ENCODE data around the gene ADGRE1. TPM values are rescaled to one million over a fixed set of nuclear protein-coding genes. Genes with fewer than 3 reads are reported as not detected.

Gene ADGRE1
- total RNA-seq, 1 donor from 2014 or later, result 1.8 TPM

- intact Hi-C loops (cut with micrococcal nuclease), result loop anchor here (10.0 kb wide), 1 partner anchor 57 kb away; no protein-coding TSS in a partner anchor
Measured at GRCh38 chr19:6947745-6948144, 60.4 kb downstream of the ADGRE1 start.

DNA sequence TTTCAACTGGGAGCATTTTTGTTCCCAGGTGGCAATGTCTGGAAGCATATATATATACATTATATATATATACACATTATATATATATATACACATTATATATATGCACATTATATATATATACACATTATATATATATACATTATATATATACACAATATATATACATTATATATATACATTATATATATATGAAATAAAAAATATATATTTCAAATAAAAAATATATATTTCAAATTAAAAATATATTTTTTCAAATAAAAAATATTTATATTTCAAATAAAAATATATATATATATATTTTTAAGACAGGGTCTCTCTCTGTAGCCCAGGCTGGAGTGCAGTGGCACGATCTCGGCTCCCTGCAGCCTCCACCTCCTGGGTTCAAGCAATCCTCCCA lies 61.5 kb downstream of the ADGRE1 start:
- intact Hi-C loops (cut with micrococcal nuclease), result loop anchor here (10.0 kb wide), 1 partner anchor 56 kb away; no protein-coding TSS in a partner anchor

GRCh38 chr19:6952956-6953355 lies 65.6 kb downstream of the ADGRE1 start:
- intact Hi-C loops (cut with micrococcal nuclease), result no loop called here

GRCh38 chr19:6955082-6955481 lies 67.7 kb downstream of the ADGRE1 start:
- intact Hi-C loops (cut with micrococcal nuclease), result no loop called here

DNA sequence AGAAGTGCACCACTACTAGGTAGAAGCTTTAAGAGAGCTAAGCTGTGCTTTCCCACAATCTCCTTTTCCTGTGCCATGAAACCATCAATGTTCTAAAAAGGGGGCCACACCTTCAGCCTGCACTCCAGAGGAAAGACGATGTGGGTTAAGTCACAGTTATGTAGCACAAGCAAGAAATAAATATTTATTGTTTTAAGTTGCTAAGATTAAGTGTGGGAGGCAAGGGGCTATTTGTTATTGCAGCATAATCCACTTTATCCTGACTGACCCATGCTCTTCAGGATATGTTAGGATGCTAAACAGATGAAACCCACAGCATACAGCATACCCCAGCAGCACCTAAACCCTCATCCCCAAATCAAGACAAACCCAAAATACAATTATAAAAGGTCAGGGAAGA lies 69.2 kb downstream of the ADGRE1 start:
- intact Hi-C loops (cut with micrococcal nuclease), result no loop called here

DNA sequence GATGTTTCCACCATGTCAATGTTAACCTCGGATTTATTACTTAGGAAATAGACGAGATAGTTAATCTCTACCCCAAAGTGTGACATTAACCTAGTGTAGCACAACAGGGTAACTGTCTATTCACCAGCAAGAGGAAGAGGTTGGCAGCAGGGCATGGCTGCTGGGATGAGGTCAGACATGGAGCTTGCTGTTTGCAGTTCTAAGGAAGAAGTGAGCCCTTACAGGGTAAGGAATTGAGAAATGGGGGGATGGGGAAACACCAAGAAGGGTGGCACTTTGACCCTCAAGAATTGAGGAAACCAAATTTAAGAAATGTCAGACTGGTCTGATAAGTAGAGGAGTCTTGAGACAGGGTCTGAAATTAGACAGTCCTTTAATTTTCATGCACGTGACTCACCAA lies 71.4 kb downstream of the ADGRE1 start:
- intact Hi-C loops (cut with micrococcal nuclease), result no loop called here

DNA sequence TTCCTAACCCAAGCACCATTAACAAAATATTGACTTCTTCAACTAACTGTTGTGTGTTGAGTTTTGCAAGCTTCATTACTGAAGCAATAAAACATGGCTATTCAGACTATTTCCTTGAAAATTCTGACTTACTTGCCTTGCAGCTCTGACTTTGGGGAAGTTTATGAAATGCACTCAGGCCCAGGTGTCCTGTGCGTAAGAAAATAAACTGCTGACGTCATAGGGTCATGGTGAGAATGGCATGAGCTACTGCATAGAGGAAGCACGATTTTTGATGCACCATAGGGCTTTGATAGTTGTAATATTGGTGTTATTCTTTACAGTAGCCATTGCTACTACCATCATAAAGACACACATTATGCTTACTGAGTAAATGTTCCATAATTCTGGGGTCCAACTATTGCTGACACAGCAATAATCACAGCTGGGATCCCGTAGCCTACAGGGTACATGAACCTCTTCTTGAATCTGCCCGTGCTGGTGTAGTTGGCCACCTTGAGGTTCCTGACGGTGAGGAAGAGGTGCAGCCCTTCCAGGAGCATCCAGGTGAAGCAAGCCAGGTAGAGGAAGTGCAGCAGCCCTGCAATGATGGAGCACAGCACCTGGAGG lies 76.0 kb downstream of the ADGRE1 start:
- intact Hi-C loops (cut with micrococcal nuclease), result no loop called here

- intact Hi-C loops (cut with micrococcal nuclease), result no loop called here
Measured at GRCh38 chr19:6963937-6964336, 76.6 kb downstream of the ADGRE1 start.

GRCh38 chr19:6967967-6968366 lies 80.6 kb downstream of the ADGRE1 start:
- intact Hi-C loops (cut with micrococcal nuclease), result no loop called here

- intact Hi-C loops (cut with micrococcal nuclease), result no loop called here
Measured at GRCh38 chr19:6969490-6969889, 82.1 kb downstream of the ADGRE1 start.

DNA sequence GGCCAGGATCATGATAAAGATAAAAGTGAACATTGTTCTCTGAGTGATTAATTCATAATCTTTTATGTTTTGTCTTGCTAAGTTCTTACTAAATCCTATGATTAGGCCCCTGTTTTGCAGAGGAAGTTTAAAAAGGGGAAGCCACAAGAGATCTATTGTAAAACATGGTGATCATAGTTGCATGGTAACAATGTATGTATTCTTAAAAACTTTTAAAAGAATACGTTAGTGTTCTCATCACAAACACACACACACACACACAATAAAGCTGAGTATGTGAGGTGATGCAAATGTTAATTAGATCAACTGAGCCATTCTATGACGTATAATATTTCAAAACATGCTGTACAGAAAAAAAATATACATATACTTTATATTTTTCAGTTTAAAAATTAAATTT lies 82.6 kb downstream of the ADGRE1 start:
- intact Hi-C loops (cut with micrococcal nuclease), result no loop called here

DNA sequence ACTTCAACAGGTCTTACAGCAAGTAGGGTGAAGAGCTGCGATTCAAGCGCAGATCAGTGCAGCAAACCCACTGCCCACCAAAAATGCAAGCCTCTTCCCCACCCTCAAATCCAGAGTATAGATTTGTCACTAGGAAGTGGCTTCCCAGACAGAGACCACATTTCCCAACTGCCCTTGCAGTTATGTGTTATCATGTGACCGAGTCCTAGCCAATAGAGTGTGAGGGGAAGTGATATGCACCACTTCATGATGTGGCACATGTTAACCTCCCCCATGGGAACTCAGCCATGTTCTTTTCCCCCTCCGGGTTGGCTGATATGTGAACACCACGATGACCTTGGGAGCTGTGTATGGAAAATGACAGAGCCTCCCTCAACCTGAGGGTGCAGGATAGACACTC lies 83.1 kb downstream of the ADGRE1 start:
- intact Hi-C loops (cut with micrococcal nuclease), result no loop called here

DNA sequence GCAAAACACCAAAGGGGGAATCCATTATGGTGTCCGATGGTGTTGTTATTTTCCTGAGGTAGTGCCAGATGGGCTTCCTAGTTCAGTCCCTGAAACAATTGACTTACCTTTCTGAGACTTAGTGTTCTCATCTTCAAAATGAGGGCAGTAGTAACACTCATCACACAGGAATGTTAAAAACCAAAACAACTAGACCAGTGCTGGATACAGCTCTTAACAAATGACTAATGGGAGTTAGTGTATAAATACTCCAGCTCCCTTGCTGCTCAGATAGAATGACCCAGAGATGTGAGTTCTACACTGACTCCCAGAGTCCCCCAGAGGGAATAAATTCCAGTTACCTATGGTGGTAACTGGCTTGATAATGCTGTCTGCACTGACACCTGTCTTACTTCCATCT lies 84.0 kb downstream of the ADGRE1 start:
- intact Hi-C loops (cut with micrococcal nuclease), result no loop called here

GRCh38 chr19:6976197-6976596 lies 88.8 kb downstream of the ADGRE1 start:
- intact Hi-C loops (cut with micrococcal nuclease), result no loop called here

DNA sequence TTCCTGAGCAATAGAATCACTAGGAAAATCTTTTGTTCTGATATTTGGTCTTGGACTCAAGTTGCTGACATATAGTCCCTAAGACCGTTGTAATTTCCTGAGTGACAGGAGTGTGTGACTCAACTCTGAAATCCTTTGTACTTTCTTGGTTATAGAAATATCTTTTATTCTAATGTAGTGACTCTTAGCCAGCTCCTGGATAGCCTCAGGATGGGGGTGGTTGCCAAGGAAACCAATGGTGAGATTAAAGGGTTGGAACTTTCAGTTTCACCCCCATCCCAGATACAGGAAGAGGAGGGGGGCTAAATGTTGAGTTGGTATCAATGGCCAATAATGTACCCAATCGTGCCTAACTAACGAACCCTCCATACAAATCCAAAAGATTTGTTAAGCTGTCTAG lies 92.0 kb downstream of the ADGRE1 start:
- intact Hi-C loops (cut with micrococcal nuclease), result no loop called here

GRCh38 chr19:6983448-6983847 lies 96.1 kb downstream of the ADGRE1 start:
- intact Hi-C loops (cut with micrococcal nuclease), result no loop called here

DNA sequence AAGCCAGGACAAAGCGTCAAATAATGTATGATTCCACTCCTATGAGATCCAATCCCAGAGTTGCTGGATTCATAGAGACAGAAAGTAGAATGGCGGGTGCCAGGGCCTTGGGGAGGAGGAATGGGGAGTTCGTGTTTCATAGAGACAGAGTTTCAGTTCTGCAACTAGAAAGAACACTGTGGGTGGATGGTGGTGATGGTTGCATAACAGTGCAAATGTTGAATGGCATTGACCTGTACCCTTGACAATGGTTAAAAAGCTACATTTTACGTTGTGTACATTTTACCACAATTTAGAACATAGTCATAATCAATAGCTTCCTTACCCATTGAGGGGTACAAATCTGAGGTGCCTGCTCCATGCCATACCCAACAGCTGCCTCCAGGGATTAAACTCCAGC lies 100.5 kb downstream of the ADGRE1 start:
- intact Hi-C loops (cut with micrococcal nuclease), result no loop called here

DNA sequence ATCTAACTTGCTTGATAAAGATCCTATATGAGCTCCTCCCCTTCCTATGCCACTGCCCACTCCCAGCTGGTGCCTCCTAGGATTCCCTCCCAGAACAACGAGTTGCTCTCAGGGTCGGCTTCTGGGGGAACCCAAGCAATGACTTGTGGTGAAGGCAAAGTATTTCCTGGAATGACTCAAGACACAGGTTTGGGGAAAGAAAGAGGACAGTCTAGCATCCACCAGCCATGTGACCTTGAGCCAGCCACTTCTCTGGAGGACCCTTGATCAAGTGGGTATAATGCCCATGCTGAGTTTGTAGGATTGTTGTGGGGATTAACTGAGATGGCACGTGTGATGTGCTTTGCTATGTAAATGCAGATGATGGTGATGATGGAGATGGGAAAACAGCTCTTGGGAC lies 100.9 kb downstream of the ADGRE1 start:
- intact Hi-C loops (cut with micrococcal nuclease), result no loop called here

Other genes starting within 250 kb of the ADGRE1 start
- gene TNFSF14, start 217.4 kb upstream of the ADGRE1 start, total RNA-seq, result 30.7 TPM in 2 replicates
- gene C3, start 166.9 kb upstream of the ADGRE1 start, total RNA-seq, result 0.59 and 0.66 TPM in 2 replicates
- 66.1 and 72.4 TPM in 2 replicates for gene GPR108, start 150.0 kb upstream of the ADGRE1 start, total RNA-seq
- 13.7 TPM in 2 replicates for gene TRIP10, start 147.9 kb upstream of the ADGRE1 start, total RNA-seq
- 20.8 and 21.0 TPM in 2 replicates for gene SH2D3A, start 120.1 kb upstream of the ADGRE1 start, total RNA-seq
- gene VAV1, start 114.9 kb upstream of the ADGRE1 start, total RNA-seq, result 108 and 114 TPM in 2 replicates
- gene MBD3L2B, start 133.9 kb downstream of the ADGRE1 start, total RNA-seq, result not detected in 2 replicates
- gene MBD3L5, start 143.0 kb downstream of the ADGRE1 start, total RNA-seq, result not detected in 2 replicates
- not detected in 2 replicates for gene MBD3L4, start 152.6 kb downstream of the ADGRE1 start, total RNA-seq
- gene MBD3L2, start 161.7 kb downstream of the ADGRE1 start, total RNA-seq, result not detected in 2 replicates
- gene MBD3L3, start 171.1 kb downstream of the ADGRE1 start, total RNA-seq, result not detected in 2 replicates
- 16.6 and 17.0 TPM in 2 replicates for gene ZNF557, start 182.1 kb downstream of the ADGRE1 start, total RNA-seq